Glomerular visceral epithelial cell (primary cell): Measurements from ENCODE around the gene KRTAP4-12.
"Not testable (repeated sequence)": the region's sequence is repeated elsewhere in the genome, so short reads cannot be mapped to it uniquely, and the experiment has no call there.

ENCODE experiments used
- DNase-seq: peaks from one replicate; pipeline ENCODE4 v3.0.0-alpha.2; 2016; ENCODE audit errors: extremely low spot score

KRTAP4-12 gene

DNA sequence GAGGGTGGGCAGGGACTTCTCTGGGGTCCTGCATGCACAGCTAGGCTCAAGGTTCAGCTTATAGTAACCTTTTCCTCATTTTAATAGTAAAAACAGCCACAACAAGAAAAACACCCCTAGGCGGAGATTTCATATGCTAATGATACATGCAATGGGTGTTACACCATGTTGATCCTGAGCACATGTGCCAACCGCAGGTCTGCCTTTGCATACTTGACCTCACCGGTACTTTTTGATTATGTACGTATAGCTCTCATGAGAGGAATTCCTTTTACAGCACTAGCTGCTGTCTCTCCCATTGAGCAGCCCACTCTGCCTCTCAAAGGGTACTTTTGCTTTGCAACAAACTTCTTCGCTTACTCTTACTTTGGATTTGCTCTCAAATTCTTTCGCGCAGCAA is 27.9 kb downstream of the KRTAP4-12 start:
- DNase-seq: no peak

DNA sequence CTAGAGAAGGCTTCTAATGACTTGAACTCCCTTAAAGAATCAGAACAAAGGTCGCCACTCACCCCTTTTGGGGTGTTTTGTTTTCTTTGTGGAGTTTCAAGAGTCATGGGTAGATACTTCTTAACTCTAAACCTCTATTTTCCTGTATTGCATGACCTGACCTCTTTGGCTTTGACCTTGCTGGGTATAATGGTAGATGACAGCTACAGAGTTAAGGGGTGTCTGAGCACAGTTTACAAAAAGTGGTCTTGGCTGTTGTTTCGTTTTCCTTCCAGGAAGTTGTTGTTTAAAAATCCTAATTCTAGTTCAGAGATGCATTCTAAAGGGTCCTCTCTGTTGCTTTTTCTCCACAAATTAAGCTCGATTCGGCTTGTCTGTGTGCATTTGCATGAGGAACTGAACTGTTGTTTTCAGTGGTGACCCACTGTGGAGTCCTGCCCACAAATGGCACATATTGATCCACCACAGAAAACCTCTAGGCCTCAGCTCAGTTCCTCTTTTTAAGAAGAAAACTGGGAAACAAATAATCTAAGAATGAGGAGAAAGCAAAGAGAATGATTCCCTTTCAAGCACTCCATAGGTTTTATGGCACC is 35.1 kb downstream of the KRTAP4-12 start:
- not testable (repeated sequence) for DNase-seq

DNA sequence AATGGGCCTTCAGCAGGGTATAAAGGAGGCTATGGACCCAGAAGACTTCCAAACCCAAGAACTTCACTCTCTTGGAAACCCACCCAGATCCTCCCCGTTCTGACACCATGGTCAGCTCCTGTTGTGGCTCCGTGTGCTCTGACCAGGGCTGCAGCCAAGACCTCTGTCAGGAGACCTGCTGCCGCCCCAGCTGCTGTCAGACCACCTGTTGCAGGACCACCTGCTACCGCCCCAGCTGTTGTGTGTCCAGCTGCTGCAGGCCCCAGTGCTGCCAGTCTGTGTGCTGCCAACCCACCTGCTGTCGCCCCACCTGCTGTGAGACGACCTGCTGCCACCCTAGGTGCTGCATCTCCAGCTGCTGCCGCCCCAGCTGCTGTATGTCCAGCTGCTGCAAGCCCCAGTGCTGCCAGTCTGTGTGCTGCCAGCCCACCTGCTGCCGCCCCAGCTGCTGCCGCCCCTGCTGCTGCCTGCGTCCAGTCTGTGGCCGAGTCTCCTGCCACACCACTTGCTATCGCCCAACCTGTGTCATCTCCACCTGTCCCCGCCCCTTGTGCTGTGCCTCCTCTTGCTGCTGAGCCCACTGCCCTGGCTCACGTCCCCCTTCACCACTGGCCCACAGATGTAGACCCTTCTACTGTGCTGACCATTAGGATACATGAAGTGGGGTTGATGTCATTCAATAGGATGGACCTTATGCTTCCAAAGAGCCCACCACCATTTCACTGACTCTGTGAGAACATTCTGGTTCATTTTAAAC is 39.7 kb downstream of the KRTAP4-12 start, which contains the start of gene KRTAP4-7:
KRTAP4-7 (plus strand) TSS at position 51 of the 757 bp plus-strand sequence; CDS start at position 108, 57 bp downstream.
- not testable (repeated sequence) for DNase-seq

DNA sequence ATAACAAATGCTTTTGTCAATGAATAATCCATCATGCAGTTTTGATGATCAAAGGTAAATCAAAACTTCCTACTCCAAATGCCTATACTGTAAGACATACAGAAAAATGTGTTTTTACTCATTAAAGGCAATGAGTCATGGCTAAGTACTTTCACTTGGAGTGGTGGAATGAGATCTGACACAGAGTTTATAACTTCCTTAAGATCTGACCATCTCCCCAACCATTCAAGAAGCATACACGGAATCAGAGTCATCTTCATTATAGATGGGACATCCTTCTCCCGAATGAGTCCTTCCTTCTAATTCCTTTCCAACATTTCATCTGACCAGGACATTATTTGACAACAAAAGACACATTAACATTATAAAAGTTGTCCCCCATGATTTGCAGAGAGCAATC is 40.6 kb downstream of the KRTAP4-12 start:
- DNase-seq: not testable (repeated sequence)

DNA sequence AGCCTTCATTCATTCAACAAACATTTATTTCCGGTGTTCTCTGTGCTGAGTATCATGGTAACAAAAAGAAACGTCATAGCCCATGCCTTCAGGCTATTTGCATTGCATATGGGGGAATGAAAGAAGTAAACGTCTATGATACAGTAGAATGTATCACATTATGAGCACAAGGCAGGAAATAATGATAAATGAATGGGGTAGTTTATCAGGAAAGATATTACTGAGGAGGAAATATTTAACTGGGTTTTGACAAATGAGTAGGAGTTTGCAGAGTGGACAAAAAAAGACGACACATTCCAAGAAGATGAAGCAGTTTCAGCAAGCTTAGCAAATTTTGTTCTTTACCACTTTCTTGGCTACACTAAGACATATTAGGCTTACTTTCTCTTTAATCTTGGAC is 41.4 kb downstream of the KRTAP4-12 start:
- no peak for DNase-seq

DNA sequence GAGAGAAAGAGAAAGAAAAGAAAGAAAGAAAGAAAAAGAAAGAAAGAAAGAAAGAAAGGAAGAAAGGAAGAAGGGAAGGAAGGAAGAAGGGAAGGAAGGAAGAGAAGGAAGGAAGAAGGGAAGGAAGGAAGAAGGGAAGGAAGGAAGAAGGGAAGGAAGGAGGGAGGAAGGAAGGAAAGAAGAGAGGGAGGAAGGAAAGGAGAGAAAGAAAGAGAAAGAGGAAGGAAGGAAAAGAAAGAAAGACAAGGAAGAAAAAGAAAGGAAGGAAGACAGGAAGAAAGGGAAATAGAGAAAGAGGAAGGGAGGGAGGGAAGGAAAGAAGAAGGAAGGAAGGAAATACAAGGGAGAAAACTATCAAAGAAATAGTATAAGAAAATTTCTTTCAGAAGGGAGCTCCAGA is 47.2 kb downstream of the KRTAP4-12 start:
- no peak for DNase-seq

DNA sequence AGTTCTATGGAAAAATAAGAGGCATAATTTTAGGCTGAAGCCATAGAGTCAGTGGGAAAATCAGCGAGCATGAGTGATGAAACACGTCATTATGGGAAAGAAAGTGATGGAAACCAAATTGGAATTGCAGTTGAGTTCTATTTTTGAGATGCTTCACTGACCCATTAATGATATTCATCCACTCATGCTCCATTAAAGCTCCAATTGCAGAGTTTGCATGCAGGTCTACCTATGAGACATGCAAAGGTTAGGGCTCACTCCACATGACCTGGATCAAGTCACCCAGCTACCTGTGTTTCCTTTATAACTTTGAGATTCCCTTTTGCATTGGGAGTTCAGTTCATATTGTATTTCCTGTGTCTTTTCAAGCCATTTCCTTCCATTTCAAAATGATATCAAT is 50.3 kb downstream of the KRTAP4-12 start:
- no peak for DNase-seq
